SJCRH30 (cell line): ENCODE measurements around the gene EARS2. TPM values are rescaled to one million over a fixed set of nuclear protein-coding genes. Genes with fewer than 3 reads are reported as not detected.
"Not testable (repeated sequence)": the region's sequence is repeated elsewhere in the genome, so short reads cannot be mapped to it uniquely, and the experiment has no call there.

ENCODE experiments used
- DNase-seq, 2 experiments: peaks; one replicate each; pipeline ENCODE4 v3.0.0-alpha.2; 2015 to 2020
- H3K27ac ChIP-seq: fragments of 250-450 bp; sonication (Bioruptor Pico); 2 replicates; pipeline ENCODE4 v1.5.1; 2020; ENCODE audit warnings: mild to moderate bottlenecking, moderate library complexity
- H3K27me3 ChIP-seq: fragments of 250-450 bp; sonication (Bioruptor Pico); 2 replicates; pipeline ENCODE4 v1.5.1; 2020; ENCODE audit warnings: mild to moderate bottlenecking, moderate library complexity
- H3K36me3 ChIP-seq: fragments of 250-450 bp; sonication (Bioruptor Pico); 2 replicates; pipeline ENCODE4 v1.5.1; 2020; ENCODE audit warnings: mild to moderate bottlenecking, moderate library complexity
- H3K4me1 ChIP-seq: fragments of 250-450 bp; sonication (Bioruptor Pico); 2 replicates; pipeline ENCODE4 v1.5.1; 2020; ENCODE audit warnings: mild to moderate bottlenecking, moderate library complexity
- H3K4me3 ChIP-seq: fragments of 250-450 bp; sonication (Bioruptor Pico); 2 replicates; pipeline ENCODE4 v1.5.1; 2020; ENCODE audit warnings: mild to moderate bottlenecking, moderate library complexity
- H3K9me3 ChIP-seq: fragments of 250-450 bp; sonication (Bioruptor Pico); replicated peaks from 2 replicates; pipeline ENCODE4 v1.5.1; 2020; ENCODE audit warnings: mild to moderate bottlenecking, moderate library complexity
- total RNA-seq: library from RNA; depleted of rRNA; stranded (reverse); fragments of >200 nt; shearing (Covaris generic); gene quantifications from 2 replicates; pipeline ENCODE4 v1.2.3, GENCODE V29; 2014

The EARS2 gene
- total RNA-seq, 1 experiment from 2014 or later, result 25.9 TPM

GRCh38 chr16:23524886-23525285 lies 32.3 kb downstream of the EARS2 start:
- Histone ChIP-seq H3K9me3 (no peaks in the 10 kb centered on the region), H3K27me3 (no peaks in the 10 kb centered on the region), H3K4me3 (no peak overlapping the region), H3K36me3 (peaks cover 32% of the 10 kb centered on the region), H3K4me1 (no peaks in the 10 kb centered on the region; the same call in 1 of the 2 replicates), H3K27ac (no peak overlapping the region)
- no peak for DNase-seq

- peaks cover 32% of the 10 kb centered on the region for H3K36me3 ChIP-seq
- H3K27me3 ChIP-seq, result no peaks in the 10 kb centered on the region
- no peaks in the 10 kb centered on the region; the same call in 1 of the 2 replicates for H3K4me1 ChIP-seq
- no peak overlapping the region for H3K27ac ChIP-seq
- no peak overlapping the region for H3K4me3 ChIP-seq
- H3K9me3 ChIP-seq, result no peaks in the 10 kb centered on the region
- DNase-seq, result no peak
Measured at GRCh38 chr16:23523876-23524385, 33.2 kb downstream of the EARS2 start.

DNA sequence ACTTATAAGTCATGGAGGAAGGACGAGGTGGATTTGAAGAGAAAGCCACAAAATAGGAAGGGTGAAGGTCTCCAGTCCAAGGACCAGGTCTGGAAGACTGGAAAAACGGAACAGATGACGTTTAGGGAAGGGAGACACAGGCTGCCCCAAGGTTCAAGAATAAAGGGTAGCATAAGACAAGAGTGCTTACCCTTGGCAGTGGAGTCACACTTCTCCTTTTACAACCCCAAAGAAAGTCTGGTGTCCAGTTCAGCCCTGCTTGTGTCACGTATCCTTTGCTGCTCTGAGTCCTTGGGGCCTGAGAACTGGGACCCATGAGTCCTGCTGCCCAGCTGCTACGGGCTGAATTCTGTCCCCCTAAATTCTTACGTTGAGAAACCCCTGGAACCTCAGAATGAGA lies 33.8 kb downstream of the EARS2 start:
- Histone ChIP-seq H3K36me3 (peaks cover 32% of the 10 kb centered on the region), H3K4me1 (no peaks in the 10 kb centered on the region; the same call in 1 of the 2 replicates), H3K4me3 (no peak overlapping the region), H3K27me3 (no peaks in the 10 kb centered on the region), H3K9me3 (no peaks in the 10 kb centered on the region), H3K27ac (no peak overlapping the region)
- DNase-seq, result no peak

- Histone ChIP-seq H3K4me1 (no peaks in the 10 kb centered on the region; the same call in 1 of the 2 replicates), H3K27ac (no peak overlapping the region), H3K4me3 (no peak overlapping the region), H3K36me3 (peaks cover 30% of the 10 kb centered on the region), H3K27me3 (no peaks in the 10 kb centered on the region), H3K9me3 (no peaks in the 10 kb centered on the region)
- DNase-seq, result no peak
Measured at GRCh38 chr16:23521965-23522364, 35.2 kb downstream of the EARS2 start.

GRCh38 chr16:23521037-23521743 lies 36.0 kb downstream of the EARS2 start:
- Histone ChIP-seq H3K4me3 (no peak overlapping the region), H3K27ac (no peak overlapping the region), H3K9me3 (no peaks in the 10 kb centered on the region), H3K36me3 (peaks cover 26% of the 10 kb centered on the region), H3K27me3 (no peaks in the 10 kb centered on the region), H3K4me1 (no peaks in the 10 kb centered on the region; the same call in 1 of the 2 replicates)
- DNase-seq, result no peak

DNA sequence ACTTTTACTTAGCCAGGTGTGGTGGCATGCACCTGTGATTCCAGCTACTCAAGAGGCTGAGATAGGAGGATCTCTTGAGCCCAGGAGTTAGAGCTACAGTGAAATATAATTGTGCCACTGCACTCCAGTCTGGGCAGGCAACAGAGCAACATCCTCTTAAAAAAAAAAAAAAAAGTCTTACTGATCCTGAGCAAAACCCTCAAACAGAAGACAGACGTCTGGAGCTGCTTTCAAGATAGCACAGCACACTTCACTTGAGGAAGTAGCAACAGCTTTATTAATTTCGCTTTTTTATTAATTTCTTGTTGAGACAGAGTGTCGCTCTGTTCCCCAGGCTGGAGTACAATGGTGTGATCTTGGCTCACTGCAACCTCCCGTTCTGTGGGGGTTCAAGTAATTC lies 36.6 kb downstream of the EARS2 start:
- Histone ChIP-seq H3K4me1 (no peaks in the 10 kb centered on the region; the same call in 1 of the 2 replicates), H3K27ac (no peak overlapping the region), H3K4me3 (no peak overlapping the region), H3K9me3 (no peaks in the 10 kb centered on the region), H3K36me3 (peaks cover 26% of the 10 kb centered on the region), H3K27me3 (no peaks in the 10 kb centered on the region)
- no peak for DNase-seq

DNA sequence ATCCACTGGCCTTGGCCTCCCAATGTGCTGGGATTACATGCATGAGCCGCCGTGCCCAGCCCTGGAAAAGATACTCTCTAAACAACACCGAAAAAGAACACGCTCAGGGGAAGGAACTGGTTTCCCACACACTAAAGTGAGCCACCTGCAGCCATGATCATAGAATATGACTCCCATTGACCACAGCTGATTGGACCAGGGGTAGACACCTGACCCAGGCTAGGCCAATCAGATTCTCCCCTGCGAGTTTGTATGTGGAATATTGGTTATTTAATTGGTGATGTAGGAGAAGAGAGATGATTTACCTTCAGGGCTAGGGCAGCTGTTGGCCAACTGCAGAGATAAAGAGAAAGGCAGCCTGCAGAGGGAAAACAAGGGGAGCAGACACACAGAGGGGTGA lies 37.9 kb downstream of the EARS2 start:
- H3K27me3 ChIP-seq, result no peaks in the 10 kb centered on the region
- no peak for DNase-seq
- H3K27ac ChIP-seq, result no peak overlapping the region
- no peaks in the 10 kb centered on the region; the same call in 1 of the 2 replicates for H3K4me1 ChIP-seq
- no peaks in the 10 kb centered on the region for H3K9me3 ChIP-seq
- H3K4me3 ChIP-seq, result no peak overlapping the region
- H3K36me3 ChIP-seq, result peaks cover 20% of the 10 kb centered on the region

DNA sequence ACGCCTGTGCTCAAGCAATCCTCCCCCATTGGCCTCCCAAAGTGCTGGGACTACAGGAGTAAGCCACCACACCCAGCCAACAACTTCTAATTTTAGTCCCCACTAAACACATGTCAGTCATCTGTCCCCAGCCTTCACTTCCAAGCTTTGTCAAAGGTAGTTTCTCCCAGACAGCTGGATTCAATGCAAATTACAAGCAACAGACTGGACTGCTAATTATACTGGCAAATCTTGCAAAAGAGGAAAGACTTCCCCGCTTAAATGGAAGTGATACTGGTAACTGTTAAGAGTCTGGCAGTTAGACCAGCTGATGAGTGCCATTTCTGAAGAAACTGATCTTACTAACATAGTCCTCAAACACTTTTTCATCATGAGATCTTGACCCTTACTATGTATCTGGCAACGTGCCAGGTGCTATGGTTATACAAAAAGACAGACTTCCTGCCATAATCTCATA lies 38.7 kb downstream of the EARS2 start:
- peak in 1 of 2 experiments; percentile 10 for DNase-seq
- H3K36me3 ChIP-seq, result peaks cover 15% of the 10 kb centered on the region
- H3K27me3 ChIP-seq, result no peaks in the 10 kb centered on the region

DNA sequence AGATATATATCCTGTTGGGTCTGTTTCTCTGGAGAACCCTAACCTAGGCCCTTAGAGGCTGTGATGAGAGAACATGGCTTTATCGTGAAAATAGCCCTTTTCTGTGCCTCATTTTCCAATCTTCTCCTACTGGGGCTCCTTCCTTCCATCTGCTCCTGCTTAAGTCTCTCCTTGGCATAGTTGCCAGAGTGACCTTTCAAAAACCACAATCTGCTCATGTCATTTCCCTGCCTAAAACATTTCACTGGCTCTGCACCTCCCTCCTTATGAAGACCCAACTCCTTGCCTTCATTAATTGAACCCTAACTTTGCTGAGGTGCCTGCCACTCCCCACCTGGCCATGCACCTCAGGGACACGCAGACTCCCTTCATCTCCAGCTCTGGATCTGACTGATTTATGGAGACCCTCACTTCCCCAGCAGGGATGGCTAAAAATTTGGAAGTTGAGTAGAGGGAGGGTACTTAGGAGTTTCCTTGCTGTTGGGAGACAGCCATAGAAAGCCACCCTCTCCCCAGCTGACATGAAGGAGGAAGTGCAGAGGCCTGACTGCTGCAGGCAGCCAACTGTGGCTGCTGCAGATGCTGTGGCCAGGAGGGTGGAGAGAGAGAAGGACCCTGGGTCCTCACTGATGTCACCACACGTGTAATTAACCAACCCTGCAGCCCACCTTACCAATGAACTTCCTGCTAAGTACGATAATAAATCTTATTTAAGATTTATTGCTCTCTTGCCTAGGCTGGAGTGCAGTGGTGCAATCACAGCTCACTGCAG lies 40.6 kb downstream of the EARS2 start:
- Histone ChIP-seq H3K4me3 (no peak overlapping the region), H3K9me3 (no peaks in the 10 kb centered on the region), H3K36me3 (0 out of 2 replicates have a peak, but pooled peaks cover 3% of the 10 kb centered on the region), H3K4me1 (no peaks in the 10 kb centered on the region), H3K27me3 (no peaks in the 10 kb centered on the region), H3K27ac (no peak overlapping the region)
- no peak for DNase-seq

More for the DNA sequence above, 38.7 kb downstream of the EARS2 start:
- no peak overlapping the region for H3K4me3 ChIP-seq
- no peak overlapping the region for H3K27ac ChIP-seq
- no peaks in the 10 kb centered on the region; the same call in 1 of the 2 replicates for H3K4me1 ChIP-seq
- no peaks in the 10 kb centered on the region for H3K9me3 ChIP-seq

GRCh38 chr16:23515881-23516280 lies 41.3 kb downstream of the EARS2 start:
- Histone ChIP-seq H3K36me3 (no peaks in the 10 kb centered on the region), H3K9me3 (no peaks in the 10 kb centered on the region), H3K4me3 (no peak overlapping the region), H3K27ac (no peak overlapping the region), H3K27me3 (no peaks in the 10 kb centered on the region), H3K4me1 (no peaks in the 10 kb centered on the region)
- no peak for DNase-seq

GRCh38 chr16:23514381-23515152 lies 42.6 kb downstream of the EARS2 start:
- Histone ChIP-seq H3K27ac (no peak overlapping the region), H3K27me3 (no peaks in the 10 kb centered on the region), H3K4me3 (no peak overlapping the region), H3K36me3 (no peaks in the 10 kb centered on the region), H3K9me3 (no peaks in the 10 kb centered on the region), H3K4me1 (no peaks in the 10 kb centered on the region)
- no peak for DNase-seq

GRCh38 chr16:23512168-23512695 lies 44.9 kb downstream of the EARS2 start:
- Histone ChIP-seq H3K4me3 (no peak overlapping the region), H3K27me3 (no peaks in the 10 kb centered on the region), H3K27ac (no peak overlapping the region), H3K4me1 (no peaks in the 10 kb centered on the region; the same call in 1 of the 2 replicates), H3K9me3 (no peaks in the 10 kb centered on the region), H3K36me3 (no peaks in the 10 kb centered on the region)
- no peak for DNase-seq

GRCh38 chr16:23511731-23512130 lies 45.4 kb downstream of the EARS2 start:
- DNase-seq, result no peak
- Histone ChIP-seq H3K4me3 (no peak overlapping the region), H3K27ac (no peak overlapping the region), H3K36me3 (no peaks in the 10 kb centered on the region), H3K9me3 (no peaks in the 10 kb centered on the region), H3K27me3 (no peaks in the 10 kb centered on the region), H3K4me1 (no peaks in the 10 kb centered on the region; the same call in none of the 2 replicates)

DNA sequence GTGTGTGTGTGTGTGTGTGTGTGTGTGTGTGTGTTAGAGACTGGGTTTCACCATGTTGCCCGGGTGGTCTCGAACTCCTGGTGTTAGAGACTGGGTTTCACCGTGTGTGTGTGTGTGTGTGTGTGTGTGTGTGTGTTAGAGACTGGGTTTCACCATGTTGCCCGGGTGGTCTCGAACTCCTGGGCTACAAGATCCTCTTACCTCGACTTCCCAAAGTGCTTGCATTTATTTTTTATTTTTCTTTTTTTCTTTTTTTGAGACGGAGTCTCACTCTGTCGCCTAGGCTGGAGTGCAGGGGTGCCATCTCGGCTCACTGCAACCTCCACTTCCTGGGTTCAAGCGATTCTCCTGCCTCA lies 46.3 kb downstream of the EARS2 start:
- H3K4me1 ChIP-seq, result not testable (repeated sequence)

More for the DNA sequence above, 46.3 kb downstream of the EARS2 start:
- H3K27ac ChIP-seq, result peak overlapping the region; percentile 75; the same call in 1 of the 2 replicates
- not testable (repeated sequence) for DNase-seq, H3K9me3 ChIP-seq, H3K36me3 ChIP-seq, H3K27me3 ChIP-seq
- H3K4me3 ChIP-seq, result peak overlapping the region; percentile 95
